Measurements from ENCODE around the gene RAB11FIP4. TPM values are rescaled to one million over a fixed set of nuclear protein-coding genes. Genes with fewer than 3 reads are reported as not detected.

RAB11FIP4 gene
- total and polyA plus RNA-seq, 2 of the 8 experiments (the other 6 are each of a cell fraction or from before 2014, with no cell fraction given), result 21.7 to 53.2 TPM

DNA sequence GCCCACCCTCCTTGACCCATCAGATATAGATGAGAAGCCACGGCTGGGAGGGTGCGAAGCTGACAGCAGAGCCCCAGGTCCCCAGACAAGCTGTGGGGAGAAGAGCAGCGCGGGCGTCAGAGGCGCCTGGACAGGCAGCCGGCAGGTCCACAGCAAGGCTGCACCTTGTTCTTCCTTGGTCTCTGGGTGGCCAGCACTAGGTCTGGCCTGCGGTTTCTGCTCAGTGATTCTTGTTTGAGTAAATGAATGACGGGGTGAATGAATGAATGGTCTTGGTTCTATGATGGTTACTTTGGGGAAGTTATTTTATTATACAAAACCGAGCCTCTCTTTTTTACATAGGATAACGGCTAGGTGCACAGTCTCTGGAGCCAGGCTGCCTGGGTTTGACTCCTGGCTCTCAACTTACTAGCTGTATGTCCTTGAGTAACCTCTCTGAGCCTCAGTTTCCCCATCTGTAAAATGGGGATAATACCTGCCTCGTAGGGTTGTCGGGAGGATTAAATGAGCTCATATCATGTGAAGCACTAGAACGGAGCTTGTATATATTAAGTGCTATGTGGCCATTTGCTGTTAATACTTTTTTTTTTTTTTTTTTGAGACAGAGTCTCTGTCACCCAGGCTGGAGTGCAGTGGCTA lies 86.1 kb downstream of the RAB11FIP4 start:
- no peak overlapping the region for H3K23ac ChIP-seq (ENCODE audit: insufficient read length)
- ChIA-PET POLR2A (ENCODE audit: partially characterized antibody) (no interaction called here), CTCF (ENCODE audit: partially characterized antibody) (interaction anchor here (1.0 kb wide), 2 partner anchors 52 to 64 kb away, joined by 3 read pairs; no protein-coding TSS in a partner anchor)
- no peak overlapping the region for H2BK120ac ChIP-seq (replicated peaks; ENCODE audit: low read depth, low read length)
- no peaks in the 10 kb centered on the region for H3K36me3 ChIP-seq (ENCODE audit: control insufficient read depth in 2 of 4, insufficient read depth in 4 of 4, low read length in 3 of 4)
- no peak overlapping the region for H2BK20ac ChIP-seq (ENCODE audit: low read length)
- no peaks in the 10 kb centered on the region for H4K20me1 ChIP-seq (replicated peaks in 1 of 2; ENCODE audit: control insufficient read depth in 1 of 2, insufficient read depth in 2 of 2, low read length in 2 of 2)
- no peak overlapping the region for H4K8ac ChIP-seq (ENCODE audit: extremely low read depth, insufficient read depth, low read length)
- H4K5ac ChIP-seq (ENCODE audit: insufficient read length, low read depth, low read length), result no peak overlapping the region
- no peaks in the 10 kb centered on the region for H3K27me3 ChIP-seq (replicated peaks in 1 of 4; ENCODE audit: control insufficient read depth in 3 of 4, extremely low read depth in 1 of 4, insufficient read depth in 3 of 4, low read length in 3 of 4)
- no peak overlapping the region for H3K4me3 ChIP-seq (ENCODE audit: extremely low read depth in 1 of 4, insufficient read depth in 2 of 4, low read depth in 3 of 4, low read length in 4 of 4)
- 93% methylated on average over 13 of the region's 14 CpGs; no CpG with 5 or more reads in 1 of the 2 experiments for WGBS, 2 experiments (ENCODE audit: extremely low coverage in 1 of 2, insufficient coverage in 1 of 2, insufficient read length in 1 of 2, insufficient replicate concordance in 2 of 2, low coverage in 1 of 2, low lambda C conversion rate in 2 of 2, missing lambda C conversion rate in 1 of 2)
- DNase-seq (ENCODE audit: low read depth in 1 of 2, low spot score in 2 of 2) (no peak), FAIRE-seq (no peak)
- no peaks in the 10 kb centered on the region for H3K23me2 ChIP-seq (ENCODE audit: low read depth, low read length)
- no peaks in the 10 kb centered on the region for H3K79me2 ChIP-seq (ENCODE audit: control insufficient read depth in 1 of 2, insufficient read depth in 2 of 2, low read length in 2 of 2)
- no peak overlapping the region for H3K4ac ChIP-seq (replicated peaks; ENCODE audit: insufficient read length, low read depth, low read length)
- H2AK5ac ChIP-seq (ENCODE audit: low read depth, low read length), result no peak overlapping the region
- no peaks in the 10 kb centered on the region for H3K9me3 ChIP-seq (ENCODE audit: insufficient read depth in 2 of 2, low read depth in 1 of 2, low read length in 1 of 2)
- H3K9ac ChIP-seq (replicated peaks in 1 of 4; ENCODE audit: extremely low read depth in 1 of 4, low read depth in 3 of 4, low read length in 3 of 4), result no peak overlapping the region
- H3K4me1 ChIP-seq (replicated peaks in 1 of 4; ENCODE audit: control insufficient read depth in 3 of 4, insufficient read depth in 4 of 4, low read length in 3 of 4), result peaks cover 0 to 1% (median 0%) of the 10 kb centered on the region in 4 experiments; a peak in 2 of 7 replicates
- H3K79me1 ChIP-seq (ENCODE audit: low read depth, low read length), result no peaks in the 10 kb centered on the region
- TF ChIP-seq, protein P1, sequence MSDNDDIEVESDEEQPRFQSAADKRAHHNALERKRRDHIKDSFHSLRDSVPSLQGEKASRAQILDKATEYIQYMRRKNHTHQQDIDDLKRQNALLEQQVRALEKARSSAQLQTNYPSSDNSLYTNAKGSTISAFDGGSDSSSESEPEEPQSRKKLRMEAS (IDR thresholded peaks at IDR 0.05), result no peak
- no peak for TF ChIP-seq BRCA1 (IDR thresholded peaks at IDR 0.05; ENCODE audit: low read depth, low read length)
- TF ChIP-seq GABPA (IDR thresholded peaks at IDR 0.05; ENCODE audit: borderline replicate concordance, insufficient read depth, low read length), result no peak
- TF ChIP-seq GTF2F1 (IDR thresholded peaks at IDR 0.05; ENCODE audit: borderline replicate concordance, low read depth, low read length), result no peak
- no peak for TF ChIP-seq SAP30 (IDR thresholded peaks at IDR 0.05; ENCODE audit: insufficient read depth, insufficient replicate concordance, low read length)
- TF ChIP-seq BCL11A (IDR thresholded peaks at IDR 0.05; ENCODE audit: low read depth in 2 of 2, low read length in 2 of 2), result no peak
- TF ChIP-seq EGR1 (IDR thresholded peaks at IDR 0.05; ENCODE audit: borderline replicate concordance, low read depth, low read length), result no peak
- TF ChIP-seq TAF1 (IDR thresholded peaks at IDR 0.05; ENCODE audit: low read depth, low read length), result no peak
- no peak for TF ChIP-seq POLR2A (IDR thresholded peaks at IDR 0.05; ENCODE audit: control extremely low read depth in 1 of 2, low read depth in 2 of 2, low read length in 2 of 2)
- TF ChIP-seq KDM5A (IDR thresholded peaks at IDR 0.05; ENCODE audit: low read length), result no peak
- no peak for TF ChIP-seq ZNF274 (IDR thresholded peaks at IDR 0.05; ENCODE audit: borderline replicate concordance, extremely low read depth, low read length)
- TF ChIP-seq NRF1 (IDR thresholded peaks at IDR 0.05; ENCODE audit: low read depth, low read length), result no peak
- TF ChIP-seq RBBP5 (IDR thresholded peaks at IDR 0.05; ENCODE audit: borderline replicate concordance, low read depth, low read length), result no peak
- H3K56ac ChIP-seq (replicated peaks; ENCODE audit: insufficient read length, low read depth, low read length), result no peak overlapping the region
- no peak overlapping the region for H3K4me2 ChIP-seq (ENCODE audit: insufficient read depth in 1 of 2, low read depth in 2 of 2, low read length in 2 of 2)
- H2BK5ac ChIP-seq (ENCODE audit: low read depth, low read length), result no peak overlapping the region
- H2BK12ac ChIP-seq (ENCODE audit: low read depth, low read length), result no peak overlapping the region
- H3K14ac ChIP-seq (ENCODE audit: insufficient read length), result no peak overlapping the region
- H4K91ac ChIP-seq (replicated peaks; ENCODE audit: insufficient read length, low read length), result no peak overlapping the region
- H3K18ac ChIP-seq (ENCODE audit: extremely low read depth, low read length), result no peak overlapping the region
- H3K27ac ChIP-seq (ENCODE audit: low read depth, low read length), result no peak overlapping the region
- no peak overlapping the region for H2AFZ ChIP-seq (ENCODE audit: low read length)
- no peak overlapping the region for H2BK15ac ChIP-seq (ENCODE audit: low read length)
